ENCODE measurements around the gene PRMT7.

The PRMT7 gene

DNA sequence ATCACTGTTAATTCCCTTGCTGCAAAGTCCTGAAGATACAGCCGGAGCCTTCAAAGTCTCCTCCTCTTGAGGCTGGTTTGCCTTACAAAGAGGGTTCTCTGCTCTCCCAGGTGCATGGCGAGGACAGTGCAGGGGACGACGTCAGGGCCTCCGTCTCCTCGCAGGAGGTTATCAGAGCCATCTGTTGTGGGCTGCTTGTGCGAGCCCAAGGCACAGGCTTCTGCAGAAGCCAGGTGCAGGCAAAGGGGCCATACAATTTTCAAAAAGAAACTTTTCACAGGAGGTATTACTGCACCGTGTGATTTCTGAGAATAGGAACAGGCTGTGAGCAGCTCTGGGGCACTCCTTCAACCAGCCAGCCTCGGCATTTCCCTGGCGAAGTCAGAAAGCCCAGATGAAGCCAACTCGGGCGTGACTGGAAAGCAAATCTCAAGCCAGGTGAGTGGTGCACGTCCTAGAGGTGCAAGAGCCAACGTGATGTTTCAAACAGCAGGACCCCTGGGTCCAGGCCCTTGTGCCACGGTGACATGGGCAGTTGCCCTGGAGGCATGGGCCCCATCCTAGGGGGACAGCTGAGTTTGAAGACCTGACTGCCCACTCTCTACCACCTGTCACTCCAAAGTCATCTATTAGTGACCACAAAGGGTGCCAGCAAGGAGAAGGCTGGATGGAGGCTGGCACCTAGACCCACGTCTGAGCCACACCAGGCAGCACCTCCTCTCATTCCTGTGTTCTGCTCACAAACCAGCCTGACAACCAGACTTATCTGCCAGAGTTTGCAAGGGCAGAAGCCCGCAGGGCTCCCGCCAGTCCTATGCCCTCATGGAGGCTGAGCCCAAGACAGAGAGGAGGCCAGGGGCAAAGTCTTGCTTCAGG, 68.9 kb downstream of the PRMT7 start:
- DNase-seq, result no peak

DNA sequence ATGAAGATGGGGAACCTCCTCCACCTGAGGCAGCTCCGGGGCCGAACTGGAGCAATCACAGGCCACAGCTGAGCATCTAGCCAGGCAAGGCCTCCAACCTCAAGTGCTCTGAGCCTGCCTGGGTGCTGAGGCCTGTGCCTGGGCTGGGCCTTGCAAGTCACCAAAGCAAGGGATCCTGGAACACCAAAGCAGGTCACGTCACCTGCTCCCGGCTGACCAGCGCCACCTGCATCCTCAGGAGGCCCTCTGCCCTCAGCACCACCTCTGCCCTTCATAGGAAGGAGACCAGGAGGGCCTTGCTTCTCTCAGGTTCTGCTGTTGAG, 69.5 kb downstream of the PRMT7 start:
- no peak for DNase-seq

DNA sequence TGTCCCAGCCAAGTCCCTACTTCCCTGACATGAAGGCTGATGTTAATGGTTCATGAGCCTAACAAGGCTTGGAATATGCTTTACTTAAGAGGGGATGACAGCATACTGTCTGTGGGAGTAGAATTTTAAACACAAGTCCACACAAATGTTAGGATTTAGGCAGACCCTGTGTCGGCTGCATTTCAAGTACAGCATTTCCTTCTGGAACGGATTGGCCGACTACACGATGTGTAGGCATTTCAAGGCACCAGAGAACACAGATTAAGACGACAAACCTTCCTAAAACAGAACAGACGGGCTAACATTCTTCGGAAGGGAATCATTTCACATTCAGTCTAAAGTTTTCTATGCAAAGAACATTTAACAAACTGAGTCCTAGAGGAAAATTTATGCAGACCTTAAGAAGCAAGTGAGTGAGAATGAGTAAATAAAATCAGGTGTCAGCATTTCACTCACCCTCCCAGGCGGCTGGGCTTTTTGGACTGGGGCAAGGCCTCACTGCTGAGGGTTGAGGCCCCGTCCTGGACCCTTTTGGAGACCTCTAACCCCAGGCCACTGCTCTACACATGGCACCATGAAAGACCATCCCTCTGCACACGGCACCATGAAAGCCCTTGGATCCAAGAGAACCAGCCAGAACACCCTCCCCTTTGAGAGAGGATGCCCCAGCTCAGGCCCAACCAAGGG, 70.0 kb downstream of the PRMT7 start:
- DNase-seq, result no peak

DNA sequence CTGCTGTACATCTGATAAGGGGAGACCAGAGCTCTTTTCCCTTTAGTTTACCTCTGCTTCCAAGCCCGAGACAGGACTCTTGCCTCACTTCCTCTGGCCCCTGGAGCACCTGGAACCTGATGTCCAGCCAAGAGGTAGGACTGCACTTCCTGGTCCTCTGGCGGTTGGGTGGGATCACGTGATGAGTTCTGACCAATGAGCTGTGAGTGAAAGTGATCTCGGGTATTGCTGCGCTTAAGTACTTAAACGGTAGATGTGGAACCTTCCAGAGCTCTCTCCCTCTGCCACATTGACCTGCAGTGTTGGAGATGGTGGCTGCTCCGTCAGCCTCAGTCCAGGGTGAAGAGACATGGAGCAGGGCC, 70.5 kb downstream of the PRMT7 start:
- DNase-seq, result no peak

DNA sequence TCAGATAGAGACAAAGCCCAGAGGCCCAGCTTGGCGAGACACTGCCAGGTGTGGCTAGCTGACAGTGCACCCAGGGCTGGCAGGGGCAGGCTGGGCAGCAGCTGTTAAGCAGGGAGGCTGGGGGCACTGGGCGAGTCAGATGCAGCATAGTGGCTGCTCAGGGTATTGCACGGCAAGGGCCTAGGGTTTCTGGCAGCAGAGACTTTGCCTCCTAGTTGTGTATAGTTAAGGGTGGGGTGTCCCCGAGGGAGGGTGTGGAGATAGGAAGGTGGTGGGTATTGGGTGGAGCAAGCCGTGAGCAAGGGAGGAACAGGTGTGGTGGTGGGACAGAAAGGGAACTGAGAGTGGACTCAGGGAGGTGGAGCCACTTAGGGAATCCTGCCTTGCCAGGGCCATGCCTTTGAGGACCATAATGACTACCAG, 71.5 kb downstream of the PRMT7 start:
- DNase-seq, result no peak

DNA sequence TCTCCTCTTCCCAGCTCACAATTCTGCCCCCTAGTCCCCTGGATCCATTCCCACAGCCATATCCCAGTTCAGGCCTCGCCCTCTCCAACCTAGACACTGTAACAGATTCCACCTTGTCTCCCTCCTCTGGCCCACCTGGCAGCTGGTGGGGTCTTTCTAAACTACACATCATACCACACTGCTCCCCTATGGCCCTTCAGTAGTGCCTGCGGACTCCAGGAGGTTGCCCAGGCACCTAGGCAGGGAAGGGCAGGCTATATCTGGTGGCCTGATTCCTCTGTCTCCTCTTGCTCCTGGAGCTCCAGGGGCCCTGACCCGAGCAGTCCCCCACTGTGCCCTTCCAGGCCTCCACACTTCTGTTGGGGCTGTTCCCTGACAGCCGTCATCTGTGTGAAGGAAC, 73.0 kb downstream of the PRMT7 start:
- DNase-seq, result no peak

DNA sequence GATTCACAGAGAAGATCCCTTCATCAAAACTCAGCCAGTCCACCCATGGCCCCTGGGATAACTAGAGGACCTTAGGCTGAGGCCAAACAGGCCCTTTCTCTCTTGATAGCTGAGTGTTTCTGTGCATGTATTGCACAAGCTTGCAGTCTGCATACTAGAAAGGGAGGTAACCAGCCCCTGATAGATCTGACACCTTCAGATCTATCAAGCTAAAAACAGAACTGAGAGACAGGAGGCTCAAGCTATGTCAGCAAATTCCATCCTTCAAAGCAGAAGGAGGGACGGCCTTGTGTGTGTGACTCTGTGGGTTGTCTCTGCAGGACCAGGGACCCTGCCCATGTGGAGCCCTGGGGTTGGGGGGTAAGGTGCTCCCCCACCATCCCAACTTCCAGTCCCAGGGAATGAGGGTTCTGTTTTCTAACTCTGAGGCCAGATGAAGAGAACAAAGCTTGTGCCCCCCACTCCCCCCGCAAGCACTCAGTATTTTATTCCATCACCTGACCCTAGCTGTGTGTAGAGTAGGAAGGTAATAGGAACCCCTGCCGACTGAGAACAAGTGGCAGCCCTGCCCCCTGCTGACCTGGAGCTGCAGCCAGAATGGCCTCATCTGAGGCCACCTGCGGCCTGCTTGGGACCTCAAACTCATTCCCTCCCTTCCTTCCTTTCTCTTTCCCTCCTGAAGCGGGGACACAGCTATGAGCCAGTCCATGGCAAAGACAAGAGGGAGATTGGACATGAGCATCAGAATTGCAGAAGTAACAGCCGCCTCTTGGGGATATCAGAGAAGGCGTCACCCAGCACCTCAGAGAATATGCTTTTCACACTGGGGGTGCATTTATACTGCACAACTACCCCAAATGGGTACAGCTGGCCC, 73.7 kb downstream of the PRMT7 start:
- no peak for DNase-seq

DNA sequence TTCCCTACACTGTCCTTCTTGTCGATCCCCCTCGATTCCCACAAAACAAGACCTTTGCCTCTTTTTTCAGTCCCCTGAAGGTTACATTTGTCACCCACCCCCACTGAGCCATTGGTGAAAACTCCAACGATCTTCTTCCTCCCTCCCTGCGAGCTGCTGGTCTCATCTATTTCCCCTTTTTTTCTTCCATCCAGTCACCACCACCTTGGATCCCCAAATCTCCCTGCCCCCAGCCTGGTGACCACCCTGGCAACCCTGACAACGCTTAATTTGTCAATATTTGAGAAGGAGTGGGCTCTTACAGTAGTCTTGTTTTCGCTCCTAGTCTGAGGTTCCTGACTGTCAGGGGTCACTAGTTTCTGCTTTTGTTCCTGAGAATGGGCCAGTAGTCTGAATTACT, 74.6 kb downstream of the PRMT7 start:
- DNase-seq, result no peak

DNA sequence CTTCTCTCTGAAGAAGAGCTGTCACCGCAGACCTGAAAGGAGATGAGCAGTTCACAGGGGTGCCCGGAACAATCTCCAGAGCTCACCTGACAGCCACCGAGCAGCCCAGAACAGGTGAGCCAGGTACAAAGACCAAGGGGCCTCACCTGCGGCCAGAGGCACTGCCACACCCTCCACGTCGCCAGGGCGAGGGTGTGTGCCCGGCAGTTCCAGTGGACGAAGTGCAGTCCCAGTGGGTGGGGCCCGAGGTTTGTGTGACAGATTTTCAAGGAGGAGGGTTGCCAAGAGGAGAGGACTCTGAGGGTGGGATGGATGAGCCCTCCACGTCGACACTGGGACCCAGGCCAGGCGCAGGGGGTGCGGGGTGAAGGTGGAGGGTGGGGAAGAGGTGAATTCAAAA, 75.8 kb downstream of the PRMT7 start:
- no peak for DNase-seq

DNA sequence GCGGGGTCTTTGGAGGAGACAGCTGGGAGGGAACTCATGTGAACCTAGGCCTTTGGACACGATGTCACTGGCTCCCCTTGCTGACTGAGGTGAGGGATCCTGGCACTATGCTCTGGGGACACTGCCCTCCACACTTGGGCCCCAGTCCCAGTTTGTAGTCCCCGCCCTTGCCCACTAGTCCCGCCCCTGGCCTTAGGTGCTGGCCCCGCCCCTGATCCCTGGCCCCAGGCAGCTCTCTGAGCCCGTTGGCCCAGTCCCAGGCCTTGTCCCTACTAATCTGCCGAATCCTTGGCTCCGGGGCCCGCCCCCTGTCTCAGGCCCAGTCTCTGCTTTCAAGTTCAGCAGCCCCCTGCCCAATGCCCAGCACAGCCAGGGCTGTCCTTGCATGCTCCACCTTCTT, 76.5 kb downstream of the PRMT7 start:
- DNase-seq, result no peak

DNA sequence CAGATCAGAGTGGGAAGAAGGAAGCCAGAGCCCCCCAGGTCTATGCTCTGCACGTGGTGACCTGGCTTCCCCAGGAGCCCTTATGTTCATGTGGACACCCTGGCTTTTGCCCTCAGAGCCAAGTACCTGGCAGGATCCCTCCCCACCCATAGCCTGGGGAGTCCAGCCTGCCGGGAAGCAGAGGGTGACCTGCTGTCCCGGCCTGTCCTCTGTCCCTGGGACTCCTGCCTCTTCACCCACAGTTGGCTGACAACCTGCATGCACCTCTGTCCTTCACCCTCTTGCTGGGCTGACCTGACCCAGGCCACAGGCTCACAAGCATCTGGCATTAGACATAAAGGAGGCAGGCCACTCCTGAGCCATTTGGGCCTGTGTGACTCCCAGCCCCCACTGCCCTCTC, 77.3 kb downstream of the PRMT7 start:
- no peak for DNase-seq

DNA sequence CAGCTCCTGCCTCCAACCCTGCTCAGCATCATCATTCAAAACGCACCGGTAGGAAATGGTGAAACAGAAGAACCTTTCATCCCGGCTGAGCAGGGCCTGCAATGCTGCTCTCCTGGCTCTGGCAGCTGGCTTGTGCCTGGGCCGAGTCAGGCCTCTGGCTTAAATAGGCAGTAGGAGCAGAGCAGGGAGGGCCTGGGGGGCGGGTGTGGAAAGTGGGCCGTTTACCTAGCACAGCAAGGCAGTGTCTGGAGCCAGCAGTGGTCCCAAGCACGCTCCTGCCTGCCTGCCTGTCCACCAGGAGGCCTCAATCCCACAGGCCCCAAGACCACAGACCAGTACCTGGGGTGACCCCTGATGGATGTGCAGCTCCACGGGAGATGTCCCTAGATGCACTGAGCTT, 78.2 kb downstream of the PRMT7 start:
- DNase-seq, result no peak

DNA sequence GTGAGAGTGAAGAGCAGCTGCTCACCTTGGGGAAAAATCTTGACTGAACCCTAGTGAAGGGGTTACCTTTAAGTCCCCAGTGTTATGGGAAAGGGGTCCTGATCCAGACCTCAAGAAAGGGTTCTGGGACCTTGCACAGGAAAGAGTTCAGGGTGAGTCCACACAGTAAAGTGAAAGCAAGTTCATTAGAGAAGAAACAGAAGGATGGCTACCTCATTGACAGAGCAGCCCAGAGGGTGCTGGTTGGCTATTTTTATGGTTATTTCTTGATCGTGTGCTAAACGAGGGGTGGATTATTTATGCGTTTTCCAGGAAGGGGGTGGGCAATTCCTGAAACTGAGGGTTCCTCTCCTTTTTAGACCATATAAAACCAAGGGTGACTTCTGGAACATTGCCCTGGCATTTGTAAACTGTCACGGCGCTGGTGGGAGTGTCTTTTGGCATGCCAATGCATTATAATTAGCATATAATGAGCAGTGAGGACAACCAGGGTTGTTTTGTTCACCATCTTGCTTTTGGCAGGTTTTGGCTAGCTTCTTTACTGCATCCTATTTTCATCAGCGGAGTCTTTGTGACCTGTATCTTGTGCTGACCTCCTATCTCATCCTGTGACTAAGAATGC, 79.0 kb downstream of the PRMT7 start:
- DNase-seq, result no peak

DNA sequence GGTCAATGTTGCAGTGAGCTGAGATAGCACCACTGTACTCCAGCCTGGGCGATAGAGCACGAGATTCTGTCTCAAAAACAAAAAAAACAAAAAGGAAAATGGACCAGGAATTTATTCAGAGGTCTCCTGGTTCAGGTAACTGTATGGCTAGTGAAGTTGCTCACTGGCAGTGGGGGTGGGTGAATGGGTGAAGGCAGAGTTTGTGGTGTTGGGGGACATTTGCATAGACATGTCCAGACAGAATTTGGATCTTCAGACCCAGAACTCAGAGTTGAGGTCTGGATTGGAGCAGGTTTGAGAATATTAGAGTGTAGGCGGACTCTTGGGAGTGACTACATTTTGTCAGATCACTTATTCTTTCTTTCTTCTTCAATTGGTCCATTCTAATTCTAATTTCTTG, 82.5 kb downstream of the PRMT7 start:
- DNase-seq, result no peak

DNA sequence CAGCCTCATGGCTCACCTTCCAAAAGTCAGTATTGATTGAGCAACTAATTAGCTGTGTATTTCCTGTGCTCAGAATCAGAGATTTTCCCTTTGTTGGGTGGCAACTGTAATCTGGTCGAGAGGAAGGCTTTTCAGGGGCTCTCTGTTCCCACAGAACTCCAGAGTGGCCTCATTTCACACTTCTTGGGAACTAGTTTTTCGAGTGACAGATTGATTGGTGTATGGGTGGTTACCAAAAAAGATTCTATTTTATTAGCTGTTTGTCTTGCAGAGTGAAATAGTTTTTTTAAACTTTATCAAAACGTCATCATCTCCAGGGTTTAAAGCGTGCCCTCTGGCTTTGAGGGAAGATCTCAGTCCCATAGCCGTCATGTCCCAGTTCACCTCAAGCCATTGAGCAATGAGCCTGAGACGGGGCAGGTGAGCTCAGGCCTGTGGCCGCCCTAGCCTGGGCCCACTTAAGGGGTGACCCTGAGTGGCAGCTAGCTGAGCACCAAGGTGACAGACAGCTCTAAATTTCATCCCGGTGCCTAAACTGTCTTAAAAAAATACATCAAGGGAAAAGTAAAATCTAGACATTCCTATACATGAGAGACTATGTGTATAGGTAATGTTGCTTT, 84.5 kb downstream of the PRMT7 start:
- DNase-seq, result no peak

DNA sequence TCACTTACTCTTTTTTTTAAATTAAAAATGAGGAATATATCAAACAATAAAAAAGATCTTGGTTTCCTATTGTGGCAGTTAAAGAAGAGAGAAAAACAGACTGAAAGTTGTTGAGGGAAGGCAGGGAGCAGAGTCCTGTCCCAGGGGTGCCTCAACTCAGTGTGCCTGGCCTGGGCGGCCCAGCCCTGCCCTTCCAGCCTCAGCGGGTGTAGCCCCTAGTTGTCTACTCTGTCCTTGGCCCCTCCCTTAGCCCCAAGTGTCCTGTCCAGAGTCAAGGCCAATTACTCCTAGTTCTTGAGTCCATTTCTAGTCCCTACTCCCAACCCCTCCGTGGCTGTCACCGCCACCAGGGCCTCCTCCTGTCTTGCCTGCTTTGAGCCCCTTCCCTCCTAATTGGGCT, 85.0 kb downstream of the PRMT7 start:
- DNase-seq, result no peak

DNA sequence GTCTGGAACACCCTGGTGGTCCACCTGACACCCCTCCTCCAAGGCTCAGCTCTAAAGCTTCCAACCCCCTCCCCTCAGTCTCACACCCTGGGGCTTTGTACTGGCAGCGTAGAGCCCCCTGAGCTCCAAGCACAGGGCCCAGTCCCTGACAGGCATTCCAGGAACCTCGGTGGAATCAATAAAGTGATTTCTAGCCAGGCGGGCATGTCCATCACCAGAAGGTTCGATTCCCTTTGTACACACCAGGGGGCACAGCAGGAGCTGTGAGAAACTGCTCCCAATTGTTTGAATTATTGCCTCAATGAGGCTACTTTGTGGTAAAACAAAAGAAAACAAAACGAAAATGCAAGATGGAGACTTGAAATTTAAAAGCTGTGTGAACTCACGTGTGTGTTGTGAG, 85.7 kb downstream of the PRMT7 start:
- peak; percentile 25 to 51 for DNase-seq

DNA sequence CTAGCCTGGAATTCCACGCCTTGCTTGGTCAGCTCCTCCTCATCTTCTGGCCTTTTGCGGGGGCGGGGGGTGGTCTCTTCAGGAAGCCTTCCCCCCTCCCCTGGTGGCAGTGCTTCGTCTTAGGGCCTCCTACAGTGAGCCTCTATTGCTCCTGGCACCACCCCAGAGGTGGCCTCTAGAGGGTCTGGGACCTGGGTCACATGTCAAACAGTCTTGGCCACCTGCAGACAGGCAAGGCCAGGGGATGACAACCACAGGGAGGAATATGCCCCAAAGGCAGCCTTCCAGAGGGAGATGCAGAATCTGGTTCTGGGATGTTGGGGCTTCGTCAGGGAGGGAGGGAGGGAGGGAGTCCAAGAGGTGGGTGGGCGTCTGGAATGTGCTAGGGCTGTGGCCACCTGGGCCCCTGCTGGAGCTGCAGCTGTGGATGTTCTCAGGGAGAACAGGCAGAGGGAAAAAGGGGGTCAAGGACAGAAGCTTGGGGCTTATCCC, 86.9 kb downstream of the PRMT7 start:
- no peak for DNase-seq

DNA sequence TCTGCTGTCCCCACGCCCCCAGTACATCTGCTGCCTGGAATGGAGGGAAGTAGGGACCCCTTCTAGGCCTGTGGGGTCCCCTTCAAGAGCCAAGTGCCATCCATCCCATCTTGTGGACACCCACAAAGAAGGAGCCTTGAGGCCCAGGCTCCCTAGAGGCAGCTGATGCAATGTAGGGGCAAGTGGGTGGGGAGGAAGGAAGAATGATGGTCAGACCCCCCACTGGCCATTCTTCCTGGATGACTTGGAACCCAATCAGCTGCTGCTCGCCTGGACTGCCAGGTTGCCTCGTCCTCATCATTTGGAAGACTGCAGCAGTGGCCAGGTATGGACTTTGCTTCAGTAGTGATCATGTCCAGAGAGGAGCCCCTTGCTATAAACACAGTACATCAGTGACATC, 88.6 kb downstream of the PRMT7 start:
- no peak for DNase-seq

DNA sequence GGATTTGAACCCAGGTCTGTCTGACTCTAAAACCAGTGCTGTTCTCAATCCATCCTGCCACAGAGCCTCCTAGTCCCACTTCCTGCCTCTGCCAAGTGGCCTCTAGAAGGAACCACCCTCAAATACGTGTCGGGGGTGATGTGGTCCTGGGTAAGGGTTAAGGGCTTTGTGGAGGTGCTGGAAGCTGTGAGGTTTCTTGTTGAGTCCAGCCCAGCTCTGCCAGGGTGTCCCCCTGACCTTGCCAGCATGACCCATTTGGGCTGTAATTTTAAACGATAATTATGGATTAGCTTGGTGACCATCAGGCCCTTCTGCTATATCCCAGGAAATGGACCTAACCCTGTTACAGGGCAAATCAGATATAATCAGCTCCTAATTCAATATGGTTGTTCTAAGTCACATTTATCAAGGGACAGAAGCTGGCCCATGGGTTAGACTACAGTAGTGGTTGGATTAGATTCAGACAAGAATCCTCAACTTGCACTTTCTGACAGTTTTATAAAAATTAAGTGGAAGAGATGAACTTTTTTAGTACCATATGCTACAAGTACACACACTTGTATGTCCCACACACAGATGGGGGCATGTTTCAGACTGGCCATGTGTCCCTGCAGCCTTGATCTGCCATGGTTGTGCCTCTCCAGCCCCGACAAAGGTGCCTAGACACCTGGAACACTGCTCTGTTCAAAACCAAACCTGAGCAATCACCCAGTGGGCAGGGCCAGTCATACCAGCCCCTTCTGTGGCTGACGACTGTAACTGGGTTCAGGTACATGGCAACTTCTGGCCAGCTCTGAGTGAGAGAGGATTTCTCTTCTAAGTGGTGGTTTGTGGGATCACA, 89.5 kb downstream of the PRMT7 start:
- DNase-seq, result no peak

DNA sequence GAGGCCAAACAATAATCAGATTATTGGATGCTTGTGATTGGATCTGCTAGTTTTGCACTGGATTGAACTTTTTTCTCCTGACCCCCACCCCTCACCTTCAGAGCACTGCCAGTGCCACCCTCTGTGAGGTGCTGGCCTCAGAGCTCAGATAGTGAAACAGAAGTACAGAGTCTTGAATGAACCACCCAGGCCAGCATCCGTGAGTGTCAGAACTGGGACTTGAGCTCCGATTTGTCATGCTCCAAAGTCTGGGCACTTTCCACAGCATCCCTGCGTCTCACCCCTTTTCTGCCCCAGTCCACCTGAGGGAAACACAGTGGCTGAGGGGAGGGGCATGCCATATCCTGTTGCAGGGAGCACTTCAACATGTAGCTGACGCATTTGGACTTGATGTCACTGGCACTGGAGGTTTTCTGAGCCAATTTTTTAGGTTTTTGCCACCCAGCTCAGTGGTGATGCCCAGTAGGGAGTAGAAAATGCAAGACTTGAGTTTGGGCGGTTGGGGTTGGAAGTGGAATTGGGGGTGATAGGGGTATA, 90.2 kb downstream of the PRMT7 start:
- DNase-seq, result no peak
